Left lung (tissue), 10 donors: Measurements from ENCODE around the gene HS6ST1. TPM values are rescaled to one million over a fixed set of nuclear protein-coding genes. Genes with fewer than 3 reads are reported as not detected.

ENCODE experiments used
- ATAC-seq: fragments of 200-7000 bp; cut with Tn5 transposase; one replicate; pipeline ENCODE4 v1.9.1; 2020; ENCODE audit warnings: moderate library complexity
- DNase-seq, 4 donors: peaks; one replicate each; pipeline ENCODE4 v3.0.0-alpha.2; 2013 to 2020
- H3K27ac ChIP-seq, 2 donors: fragments of 200-600 bp; sonication (generic) in 1 of 2; one replicate each; pipeline versions ENCODE4 v1.5.0 to v1.8.0; 2020 to 2021
- H3K27me3 ChIP-seq, 2 donors: fragments of 200-600 bp; sonication (generic) in 1 of 2; one replicate each; pipeline versions ENCODE4 v1.5.0 to v1.8.0; 2020 to 2021
- H3K36me3 ChIP-seq, 2 donors: fragments of 200-600 bp; sonication (generic) in 1 of 2; one replicate each; pipeline versions ENCODE4 v1.5.0 to v1.8.0; 2020 to 2021
- H3K4me1 ChIP-seq, 2 donors: fragments of 200-600 bp; one replicate each; pipeline ENCODE4 v1.8.0; 2021
- H3K4me3 ChIP-seq, 2 donors: fragments of 200-600 bp; sonication (generic) in 1 of 2; one replicate each; pipeline versions ENCODE4 v1.5.0 to v1.8.0; 2020 to 2021; ENCODE audit warnings: mild to moderate bottlenecking in 1 of 2
- H3K9me3 ChIP-seq, 2 donors: fragments of 200-600 bp; sonication (generic) in 1 of 2; one replicate each; pipeline versions ENCODE4 v1.5.0 to v1.8.0; 2020 to 2021
- intact Hi-C, 2 donors: fragments of 100-400 bp; cut with DNase I; formaldehyde crosslinking; loops; one replicate each; pipeline versions ENCODE4 v1.11.2 to v1.14.2; 2022
- polyA plus RNA-seq, 6 donors: library from polyadenylated mRNA; unstranded; fragments of 120-200 nt; gene quantifications; one replicate each; pipeline ENCODE4 v1.2.1, GENCODE V29; 2013; ENCODE audit not compliant: insufficient read length in 6 of 6
- total RNA-seq, 2 donors: library from RNA; stranded (reverse); fragmentation: NEBNext Ultra II Directional; extraction: Animal tissue kit (Norgen Biotek cat#: 25700); gene quantifications; one replicate each; pipeline ENCODE4 v1.2.1, GENCODE V29; 2021
- TF ChIP-seq, protein P1 (sequence below), 2 donors: fragments of 200-600 bp; sonication (generic) in 1 of 2; IDR thresholded peaks; one replicate each; pipeline versions ENCODE4 v1.5.0 to v1.8.0; 2021; ENCODE audit warnings: antibody characterized with exemption in 2 of 2
- donor health status: DM: no; HTN: yes; CAD: no.
- donor health status: DM: no; HTN: no; CAD: no.

HS6ST1 gene
- total and polyA plus RNA-seq, 8 donors: 29.3 to 46.4 (median 37.2) TPM

DNA sequence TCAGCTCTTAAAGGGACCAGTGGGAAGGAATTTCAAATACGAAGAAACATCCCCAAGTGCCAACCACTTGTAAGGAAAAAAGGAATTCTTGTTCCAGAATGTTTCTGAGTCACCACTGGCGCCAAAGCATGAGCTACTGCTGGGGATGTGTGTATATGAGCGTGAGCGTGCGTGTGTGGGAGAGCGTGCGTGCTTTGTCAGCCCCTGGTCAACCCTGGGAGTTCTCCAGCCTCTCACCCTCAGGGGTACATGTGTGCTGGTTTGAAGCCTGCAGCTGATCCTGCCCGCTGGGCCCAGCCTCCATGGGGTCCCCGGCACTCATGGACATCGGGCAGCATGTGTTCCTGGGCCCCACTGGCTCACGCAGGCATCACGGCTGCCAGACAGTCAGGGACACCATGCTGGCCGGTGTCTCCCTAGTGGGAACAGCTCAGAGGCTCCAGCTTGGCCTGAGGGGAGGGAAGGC is 17.1 kb downstream of the HS6ST1 start:
- TF ChIP-seq, protein P1, sequence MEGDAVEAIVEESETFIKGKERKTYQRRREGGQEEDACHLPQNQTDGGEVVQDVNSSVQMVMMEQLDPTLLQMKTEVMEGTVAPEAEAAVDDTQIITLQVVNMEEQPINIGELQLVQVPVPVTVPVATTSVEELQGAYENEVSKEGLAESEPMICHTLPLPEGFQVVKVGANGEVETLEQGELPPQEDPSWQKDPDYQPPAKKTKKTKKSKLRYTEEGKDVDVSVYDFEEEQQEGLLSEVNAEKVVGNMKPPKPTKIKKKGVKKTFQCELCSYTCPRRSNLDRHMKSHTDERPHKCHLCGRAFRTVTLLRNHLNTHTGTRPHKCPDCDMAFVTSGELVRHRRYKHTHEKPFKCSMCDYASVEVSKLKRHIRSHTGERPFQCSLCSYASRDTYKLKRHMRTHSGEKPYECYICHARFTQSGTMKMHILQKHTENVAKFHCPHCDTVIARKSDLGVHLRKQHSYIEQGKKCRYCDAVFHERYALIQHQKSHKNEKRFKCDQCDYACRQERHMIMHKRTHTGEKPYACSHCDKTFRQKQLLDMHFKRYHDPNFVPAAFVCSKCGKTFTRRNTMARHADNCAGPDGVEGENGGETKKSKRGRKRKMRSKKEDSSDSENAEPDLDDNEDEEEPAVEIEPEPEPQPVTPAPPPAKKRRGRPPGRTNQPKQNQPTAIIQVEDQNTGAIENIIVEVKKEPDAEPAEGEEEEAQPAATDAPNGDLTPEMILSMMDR (IDR thresholded peaks at IDR 0.05): no peak
- Histone ChIP-seq H3K4me1 (peaks cover 11 to 22% of the 10 kb centered on the region in 2 donors), H3K27ac (no peak overlapping the region), H3K9me3 (no peaks in the 10 kb centered on the region), H3K27me3 (no peaks in the 10 kb centered on the region), H3K36me3 (no peaks in the 10 kb centered on the region), H3K4me3 (no peak overlapping the region)
- DNase-seq (peak in 1 of 4 donors; percentile 71), ATAC-seq (peak; percentile 15)
- intact Hi-C loops: no loop called here

DNA sequence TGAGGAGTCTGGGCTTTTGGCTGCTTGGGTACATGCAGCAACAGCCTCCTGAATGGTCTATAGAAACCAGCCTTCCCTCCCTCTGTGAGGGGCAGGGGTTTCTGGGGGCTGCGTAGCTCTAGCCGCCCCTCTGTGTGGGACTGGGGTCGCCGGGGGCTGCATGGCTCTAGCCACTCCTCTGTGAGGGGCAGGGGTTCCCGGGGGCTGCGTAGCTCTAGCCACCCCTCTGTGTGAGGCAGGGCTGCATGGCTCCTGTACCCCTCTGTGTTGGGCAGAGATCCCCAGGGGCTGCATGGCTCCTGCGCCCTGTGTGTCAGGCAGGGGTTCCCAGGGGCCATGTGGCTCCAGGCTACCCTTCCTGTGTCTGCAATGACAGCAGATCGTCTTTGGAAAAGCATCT is 17.6 kb downstream of the HS6ST1 start:
- Histone ChIP-seq H3K4me3 (no peak overlapping the region), H3K4me1 (peaks cover 7 to 17% of the 10 kb centered on the region in 2 donors), H3K9me3 (no peaks in the 10 kb centered on the region), H3K36me3 (no peaks in the 10 kb centered on the region), H3K27me3 (no peaks in the 10 kb centered on the region), H3K27ac (no peak overlapping the region)
- DNase-seq (peak in 1 of 4 donors; percentile 58), ATAC-seq (no peak)
- intact Hi-C loops: no loop called here
- TF ChIP-seq, protein P1 (IDR thresholded peaks at IDR 0.05): no peak

DNA sequence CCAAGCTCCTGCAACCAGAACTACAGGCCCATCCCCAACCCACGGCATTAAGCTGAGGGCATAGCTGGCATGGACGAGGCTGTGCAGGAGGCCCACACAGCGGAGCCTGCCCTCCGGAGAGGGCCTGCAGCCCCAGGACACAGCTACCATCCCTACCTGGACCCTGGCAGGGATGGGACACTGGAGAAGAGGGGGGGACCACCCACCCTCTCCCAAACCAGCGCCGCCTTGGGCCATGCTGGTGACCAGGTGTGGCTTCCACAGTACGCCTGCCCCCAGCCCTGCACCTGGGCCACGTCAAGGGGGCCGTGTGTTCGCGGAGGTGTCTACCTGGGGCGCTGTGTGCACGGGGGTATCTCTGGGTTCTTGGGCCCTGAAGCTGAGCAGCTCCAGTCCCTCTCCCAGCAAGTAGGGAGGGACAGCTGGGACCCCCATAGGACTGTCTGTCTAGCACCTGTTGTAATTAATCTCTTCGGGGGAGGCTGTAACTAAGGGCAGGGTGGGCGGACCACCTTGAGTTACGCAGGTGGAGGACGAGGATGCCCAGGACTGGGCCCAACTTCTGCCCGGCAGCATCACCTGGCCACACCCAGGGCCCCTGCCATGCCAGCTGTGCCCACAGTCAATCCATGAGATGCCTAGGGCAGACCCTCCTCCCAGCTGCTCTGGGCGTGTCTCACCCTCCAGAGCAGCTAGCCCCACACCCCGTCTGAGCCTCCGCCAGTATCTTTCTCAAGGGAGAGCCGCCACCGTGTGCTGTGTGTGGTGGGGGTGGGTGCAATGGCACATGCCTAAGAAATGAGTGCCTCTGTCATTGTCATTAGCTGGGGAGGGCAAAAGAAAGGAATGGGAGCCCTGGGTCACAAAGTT is 18.3 kb downstream of the HS6ST1 start:
- Histone ChIP-seq H3K4me1 (peaks cover 1 to 11% of the 10 kb centered on the region in 2 donors), H3K36me3 (no peaks in the 10 kb centered on the region), H3K9me3 (no peaks in the 10 kb centered on the region), H3K4me3 (no peak overlapping the region), H3K27me3 (no peaks in the 10 kb centered on the region), H3K27ac (no peak overlapping the region)
- no peak for ATAC-seq
- TF ChIP-seq, protein P1 (IDR thresholded peaks at IDR 0.05): no peak
- peak in 1 of 4 donors; percentile 54 for DNase-seq
- intact Hi-C loops: no loop called here

DNA sequence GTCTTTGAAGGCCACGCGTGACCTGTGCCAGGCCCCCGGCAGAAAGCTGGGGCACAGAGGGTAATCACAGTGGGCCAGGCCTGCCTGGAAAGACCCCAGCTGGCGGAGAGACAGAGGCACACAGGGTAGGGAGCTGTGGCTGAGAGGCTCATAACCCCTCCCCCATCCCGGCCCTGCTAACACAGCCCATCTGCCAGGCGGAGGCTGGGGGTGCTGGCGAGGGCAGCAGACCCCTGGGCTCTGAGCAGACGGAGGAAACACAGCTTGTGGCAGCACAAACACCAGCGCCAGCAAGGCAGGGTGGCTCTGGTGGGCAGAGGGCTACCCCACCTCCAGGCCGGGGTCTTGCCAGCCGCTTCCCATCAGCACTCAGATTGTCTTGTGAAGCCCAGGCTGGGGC is 19.0 kb downstream of the HS6ST1 start:
- ATAC-seq (no peak), DNase-seq (peak in 1 of 4 donors; percentile 76)
- peaks cover 0 to 3% of the 10 kb centered on the region in 2 donors for H3K4me1 ChIP-seq
- TF ChIP-seq, protein P1 (IDR thresholded peaks at IDR 0.05): no peak
- intact Hi-C loops: no loop called here
- H3K27ac ChIP-seq: no peak overlapping the region
- no peaks in the 10 kb centered on the region for H3K9me3 ChIP-seq
- H3K4me3 ChIP-seq: no peak overlapping the region
- no peaks in the 10 kb centered on the region for H3K27me3 ChIP-seq
- H3K36me3 ChIP-seq: no peaks in the 10 kb centered on the region

DNA sequence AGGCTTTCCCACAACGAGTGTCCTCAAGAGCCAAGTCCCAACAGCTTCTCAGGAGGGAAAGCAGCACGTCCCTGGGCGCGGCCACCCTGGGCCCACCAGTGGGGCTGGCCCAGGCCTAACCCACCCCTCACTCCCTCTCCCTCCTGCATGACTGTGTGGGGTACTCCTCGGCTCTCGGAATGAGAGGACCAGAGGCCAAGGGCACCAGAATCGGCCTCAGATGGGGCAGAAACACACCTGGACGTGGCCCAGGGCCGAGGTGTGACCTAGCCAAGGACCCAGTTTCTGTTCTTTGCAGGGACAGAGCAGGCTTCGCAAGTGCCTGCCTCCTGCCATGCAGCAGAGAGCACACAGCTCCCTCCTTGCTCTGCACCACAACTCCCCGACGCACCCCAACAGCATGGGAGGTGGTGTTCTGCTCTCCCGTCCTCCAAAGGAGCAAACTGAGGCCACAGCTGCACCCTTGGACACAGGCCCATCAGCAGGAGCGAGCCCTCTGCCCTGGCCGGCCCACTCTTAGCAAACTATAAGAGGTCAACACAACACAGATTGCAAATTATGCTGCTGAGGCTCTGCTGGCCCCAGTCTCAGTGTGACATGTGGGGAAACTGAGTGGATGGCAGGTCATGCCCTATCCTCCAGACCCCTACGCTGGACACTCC is 19.7 kb downstream of the HS6ST1 start:
- TF ChIP-seq, protein P1 (IDR thresholded peaks at IDR 0.05): no peak
- Histone ChIP-seq H3K27me3 (no peaks in the 10 kb centered on the region), H3K4me1 (no peaks in the 10 kb centered on the region), H3K36me3 (no peaks in the 10 kb centered on the region), H3K27ac (no peak overlapping the region), H3K4me3 (no peak overlapping the region), H3K9me3 (no peaks in the 10 kb centered on the region)
- no peak for ATAC-seq
- intact Hi-C loops: no loop called here
- DNase-seq: peak in 1 of 4 donors; percentile 60
